OCI-LY1 (cell line): ENCODE results near the gene FEV.

ENCODE experiments used
- EZH2 ChIP-seq: fragments of 200-600 bp; sonication (generic), shearing (Covaris generic); IDR thresholded peaks from 2 replicates; pipeline ENCODE4 v1.8.0; 2017; ENCODE audit warnings: borderline replicate concordance, mixed run types, mild to moderate bottlenecking, antibody characterized with exemption, low read length, moderate library complexity, mixed read lengths
- TF ChIP-seq, protein P1 (sequence below): fragments of 200-600 bp; sonication (generic), shearing (Covaris generic); IDR thresholded peaks from 2 replicates; pipeline ENCODE4 v1.5.1; 2017; ENCODE audit warnings: mild to moderate bottlenecking, antibody characterized with exemption, low read length, moderate library complexity, mixed read lengths

DNA sequence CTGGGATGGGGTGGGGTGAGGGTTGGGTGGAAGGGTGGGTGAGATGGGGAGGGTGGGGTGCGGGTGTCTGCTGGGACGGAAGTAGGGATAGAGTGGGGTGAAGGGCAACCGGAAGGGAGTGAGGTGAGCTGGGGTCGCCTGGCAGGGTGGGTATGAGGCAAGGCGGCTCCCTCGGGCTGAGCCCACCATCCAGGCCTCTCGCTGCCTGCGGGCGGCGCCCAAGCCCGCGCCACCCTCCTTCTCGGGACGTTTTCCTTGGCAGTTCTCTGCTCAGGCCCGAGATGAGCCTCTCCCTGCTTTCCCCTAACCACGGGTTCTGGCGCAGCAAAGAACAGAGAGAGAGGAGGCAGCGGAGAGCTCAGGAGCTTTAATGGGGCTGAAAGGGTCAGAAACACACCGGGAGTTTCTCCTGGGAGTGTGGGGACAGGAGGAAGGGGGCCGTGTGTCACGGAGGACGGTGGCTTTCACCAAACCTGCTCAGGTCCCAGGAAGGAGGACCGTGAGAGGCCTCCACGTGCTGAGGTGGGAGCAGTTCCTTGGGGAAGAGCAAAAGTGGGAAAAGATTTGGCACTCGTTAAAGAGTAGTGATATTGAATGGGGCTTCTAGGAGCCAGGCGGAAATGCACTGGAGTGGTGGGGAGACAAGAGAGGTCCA, 4.1 kb downstream of the FEV start:
- no peak for TF ChIP-seq EZH2
- TF ChIP-seq, protein P1, sequence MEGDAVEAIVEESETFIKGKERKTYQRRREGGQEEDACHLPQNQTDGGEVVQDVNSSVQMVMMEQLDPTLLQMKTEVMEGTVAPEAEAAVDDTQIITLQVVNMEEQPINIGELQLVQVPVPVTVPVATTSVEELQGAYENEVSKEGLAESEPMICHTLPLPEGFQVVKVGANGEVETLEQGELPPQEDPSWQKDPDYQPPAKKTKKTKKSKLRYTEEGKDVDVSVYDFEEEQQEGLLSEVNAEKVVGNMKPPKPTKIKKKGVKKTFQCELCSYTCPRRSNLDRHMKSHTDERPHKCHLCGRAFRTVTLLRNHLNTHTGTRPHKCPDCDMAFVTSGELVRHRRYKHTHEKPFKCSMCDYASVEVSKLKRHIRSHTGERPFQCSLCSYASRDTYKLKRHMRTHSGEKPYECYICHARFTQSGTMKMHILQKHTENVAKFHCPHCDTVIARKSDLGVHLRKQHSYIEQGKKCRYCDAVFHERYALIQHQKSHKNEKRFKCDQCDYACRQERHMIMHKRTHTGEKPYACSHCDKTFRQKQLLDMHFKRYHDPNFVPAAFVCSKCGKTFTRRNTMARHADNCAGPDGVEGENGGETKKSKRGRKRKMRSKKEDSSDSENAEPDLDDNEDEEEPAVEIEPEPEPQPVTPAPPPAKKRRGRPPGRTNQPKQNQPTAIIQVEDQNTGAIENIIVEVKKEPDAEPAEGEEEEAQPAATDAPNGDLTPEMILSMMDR, result no peak
